GM19035 (cell line): ENCODE measurements around the gene SAMD9.
A peak's percentile ranks its signal among the peaks of the same experiment; 100 is the strongest.
"Not testable (repeated sequence)": the region's sequence is repeated elsewhere in the genome, so short reads cannot be mapped to it uniquely, and the experiment has no call there.

ENCODE experiments used
- ATAC-seq: cut with Tn5 transposase; IDR thresholded peaks from one replicate; pipeline ENCODE4 v1.9.1; 2021; ENCODE audit not compliant: unreplicated experiment

Gene SAMD9

DNA sequence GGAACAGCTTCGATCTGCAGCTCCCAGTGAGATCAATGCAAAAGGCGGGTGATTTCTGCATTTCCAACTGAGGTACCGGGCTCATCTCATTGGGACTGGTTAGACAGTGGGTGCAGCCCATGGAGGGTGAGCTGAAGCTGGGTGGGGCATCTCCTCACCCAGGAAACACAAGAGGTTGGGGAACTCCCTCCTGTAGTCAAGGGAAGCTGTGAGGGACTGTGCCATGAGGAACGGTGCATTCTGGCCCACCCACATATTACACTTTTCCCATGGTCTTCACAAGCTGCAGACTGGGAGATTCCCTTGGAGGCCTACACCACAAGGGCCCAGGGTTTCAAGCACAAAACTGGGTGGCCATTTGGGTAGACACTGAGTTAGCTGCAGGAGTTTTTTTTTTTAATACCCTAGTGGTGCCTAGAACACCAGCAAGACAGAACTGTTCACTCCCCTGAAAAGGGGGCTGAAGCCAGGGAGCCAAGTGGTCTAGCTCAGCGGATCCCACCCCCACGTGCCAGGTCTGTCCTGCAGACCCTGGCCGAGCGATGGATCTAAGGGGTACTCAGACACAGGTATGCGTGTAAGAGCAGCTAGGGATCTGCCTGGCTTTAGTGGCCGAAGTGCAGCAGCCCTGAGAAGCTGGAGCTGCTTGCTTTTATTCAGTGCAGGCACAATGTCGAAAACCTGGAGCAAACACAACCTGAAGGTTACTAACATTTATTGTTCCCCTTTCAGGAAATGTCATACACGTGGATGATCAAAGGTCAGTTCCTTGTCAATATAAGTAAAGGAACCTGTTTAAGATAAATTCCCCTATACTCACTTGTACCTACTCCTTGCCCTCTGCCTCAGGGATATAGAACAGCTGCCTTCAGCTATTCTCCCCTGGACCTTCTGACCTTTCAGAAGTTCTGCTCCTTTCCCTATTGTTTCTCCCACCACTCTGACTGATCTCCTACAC is 3.1 kb upstream of the SAMD9 start:
- ATAC-seq: no peak

DNA sequence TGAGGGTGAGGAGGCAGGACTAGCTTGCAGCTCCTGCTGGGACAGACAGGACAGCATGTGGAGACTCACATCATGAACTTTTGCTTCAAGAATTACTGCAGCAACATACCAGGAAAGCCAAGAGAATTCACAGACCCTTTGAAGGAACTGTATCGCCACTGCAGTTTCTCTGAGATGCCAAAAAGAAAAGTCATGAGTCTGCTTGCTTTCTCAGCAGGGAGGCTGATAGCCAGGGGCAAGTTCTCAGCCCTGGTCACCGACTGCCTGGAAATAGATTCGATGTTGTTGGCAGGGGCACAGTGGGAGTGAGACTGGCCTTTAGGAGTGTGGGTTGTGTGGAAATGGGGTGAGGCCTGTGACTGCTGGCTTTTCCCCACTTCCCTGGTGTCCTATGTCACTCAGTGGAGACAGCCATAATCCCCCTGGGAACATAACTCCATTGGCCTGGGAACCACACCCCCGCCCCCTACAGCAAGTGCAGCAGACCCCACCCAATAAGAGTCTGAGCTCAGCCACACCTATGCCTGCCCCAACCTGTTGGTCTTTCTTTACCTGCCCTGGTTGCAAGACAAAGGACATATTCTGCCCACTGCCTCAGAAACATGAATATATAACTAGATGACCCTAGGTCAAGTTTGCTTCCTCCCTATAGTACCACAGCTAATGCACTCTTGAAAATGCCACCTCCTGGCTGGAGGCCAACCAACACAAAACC is 1.6 kb upstream of the SAMD9 start:
- ATAC-seq: no peak

DNA sequence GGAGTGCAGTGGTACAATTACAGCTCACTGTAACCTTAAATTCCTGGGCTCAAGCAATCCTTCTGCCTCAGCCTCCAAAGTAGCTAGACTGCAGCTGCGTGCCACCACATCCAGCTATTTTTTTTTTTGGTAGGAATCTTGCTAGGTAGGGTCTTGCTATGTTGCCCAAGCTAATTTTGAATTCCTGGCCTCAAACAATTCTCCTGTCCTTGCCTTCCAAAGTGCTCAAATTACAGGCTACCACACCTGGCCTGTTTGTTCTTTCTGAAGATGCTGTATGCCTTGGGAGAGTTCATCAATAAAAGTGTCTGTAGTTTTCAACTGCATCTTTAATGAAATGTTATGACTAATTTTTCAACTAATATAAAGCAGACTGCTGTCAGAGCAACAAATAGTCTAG is 452 bp downstream of the SAMD9 start:
- no peak for ATAC-seq

DNA sequence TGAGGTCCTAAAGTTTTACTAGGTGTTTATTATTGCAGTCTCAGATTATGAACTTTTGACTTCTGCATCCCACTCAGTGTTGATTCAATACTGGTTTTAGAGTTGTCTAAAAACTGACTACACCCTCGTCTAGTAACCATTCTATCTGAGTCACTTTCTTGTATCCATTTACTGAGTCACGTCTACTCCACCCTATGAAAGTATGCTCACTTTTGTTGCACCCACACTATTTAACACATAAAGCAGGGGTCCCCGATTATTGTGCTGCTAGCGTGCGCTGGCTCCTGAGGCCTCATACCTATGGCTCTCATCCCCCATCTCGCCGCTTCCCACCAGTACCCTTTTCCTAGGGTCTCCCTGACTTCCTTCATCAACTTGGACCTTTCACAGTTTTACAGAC is 2.0 kb downstream of the SAMD9 start:
- no peak for ATAC-seq

DNA sequence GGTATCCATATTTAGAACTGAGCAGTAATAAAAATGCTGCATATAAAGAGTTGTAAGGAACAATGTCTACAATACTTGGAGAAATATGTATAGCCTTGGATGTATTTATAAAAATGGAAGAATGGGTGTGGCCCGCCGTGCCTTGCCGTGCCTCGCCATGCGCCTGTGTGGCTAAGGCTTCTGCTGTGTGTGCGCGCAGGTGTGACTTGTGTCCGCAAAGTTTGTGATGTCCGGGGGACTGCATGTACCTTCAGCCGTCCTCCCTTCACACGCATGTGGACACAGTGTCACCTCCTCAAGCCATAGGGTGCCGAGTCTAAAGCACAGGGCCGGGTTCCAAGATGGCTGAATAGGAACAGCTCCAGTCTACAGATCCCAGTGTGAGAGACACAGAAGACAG is 9.8 kb downstream of the SAMD9 start:
- ATAC-seq: no peak

DNA sequence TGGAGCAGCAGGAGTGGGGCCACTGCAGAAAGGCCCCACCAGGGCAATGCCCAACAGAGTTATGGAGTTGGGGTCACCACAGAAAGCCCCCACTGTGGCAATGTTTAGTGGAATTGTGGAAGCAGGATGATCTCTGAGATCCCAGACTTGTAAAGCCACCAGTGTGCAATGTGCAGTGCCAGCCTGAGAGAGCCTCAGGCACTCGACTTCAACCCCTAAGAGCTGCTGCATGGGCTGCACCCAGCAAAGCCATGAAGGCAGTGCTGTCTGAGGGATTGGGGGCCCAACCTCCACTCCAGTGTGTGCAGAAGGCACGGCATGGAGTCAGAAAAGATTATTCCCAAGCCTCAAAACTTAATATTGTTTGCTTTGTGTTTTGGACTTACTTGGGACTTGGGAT is 20.4 kb downstream of the SAMD9 start:
- ATAC-seq: no peak

DNA sequence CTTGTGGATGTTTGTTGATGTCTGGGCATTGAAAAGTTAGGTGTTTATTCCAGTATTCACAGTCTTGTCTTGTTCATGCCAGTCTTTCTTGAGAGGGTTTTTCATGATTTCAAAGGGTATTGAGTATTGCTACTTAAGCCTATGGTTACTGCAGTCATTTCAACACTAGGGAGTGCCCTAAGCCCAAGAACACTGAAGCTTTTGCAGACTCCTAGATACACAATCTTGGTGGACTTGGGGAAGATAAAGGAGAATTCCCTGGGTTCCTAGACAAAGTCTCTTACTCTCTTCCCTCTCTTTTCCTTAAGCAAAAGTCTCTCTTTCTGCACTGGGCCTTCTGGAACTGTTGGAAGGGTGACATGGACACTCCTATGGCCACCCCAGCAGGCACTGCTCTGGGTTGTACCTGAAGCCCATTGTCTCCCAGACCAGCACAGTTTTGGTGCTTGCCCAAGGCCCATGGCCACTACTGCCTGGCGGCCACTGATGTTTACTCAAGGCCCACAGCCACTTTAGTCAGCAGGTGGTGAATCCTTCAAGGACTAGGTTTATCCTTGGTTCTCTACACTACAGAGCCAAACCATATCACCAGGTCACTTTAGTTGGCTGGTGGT is 24.9 kb downstream of the SAMD9 start:
- peak; percentile 81 for ATAC-seq

DNA sequence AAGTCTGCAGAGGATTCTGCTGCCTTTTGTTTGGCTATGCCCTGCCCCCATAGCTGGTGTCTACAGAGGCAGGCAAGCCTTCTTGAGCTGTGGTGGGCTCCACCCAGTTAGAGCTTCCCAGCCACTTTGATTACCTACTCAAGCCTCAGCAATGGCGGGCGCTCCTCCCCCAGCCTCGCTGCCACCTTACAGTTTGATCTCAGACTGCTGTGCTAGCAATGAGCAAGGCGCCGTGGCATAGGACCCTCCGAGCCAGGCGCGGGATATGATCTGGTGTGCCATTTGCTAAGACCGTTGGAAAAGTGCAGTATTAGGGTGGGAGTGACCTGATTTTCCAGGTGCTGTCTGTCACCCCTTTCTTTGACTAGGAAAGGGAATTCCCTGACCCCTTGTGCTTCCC is 44.4 kb downstream of the SAMD9 start:
- ATAC-seq: not testable (repeated sequence)

DNA sequence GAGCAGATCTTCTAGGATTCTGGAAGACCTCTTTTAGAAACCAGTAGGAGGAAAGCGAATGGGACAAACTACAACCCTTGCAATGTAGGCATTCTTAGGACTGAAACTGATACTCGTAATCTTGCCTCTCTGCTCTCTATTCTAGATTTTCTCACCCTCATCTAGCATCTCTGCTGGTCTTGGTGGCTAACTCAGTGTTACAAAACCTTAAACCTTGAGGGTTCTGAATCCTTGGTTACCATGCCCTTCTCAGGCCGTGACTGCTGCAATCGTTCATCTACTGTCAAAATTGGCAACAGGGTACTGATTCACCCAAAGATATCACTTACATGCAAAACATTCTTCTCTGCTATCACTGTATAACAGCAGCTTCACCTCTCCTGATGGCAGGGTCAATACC is 55.2 kb downstream of the SAMD9 start:
- ATAC-seq: no peak

DNA sequence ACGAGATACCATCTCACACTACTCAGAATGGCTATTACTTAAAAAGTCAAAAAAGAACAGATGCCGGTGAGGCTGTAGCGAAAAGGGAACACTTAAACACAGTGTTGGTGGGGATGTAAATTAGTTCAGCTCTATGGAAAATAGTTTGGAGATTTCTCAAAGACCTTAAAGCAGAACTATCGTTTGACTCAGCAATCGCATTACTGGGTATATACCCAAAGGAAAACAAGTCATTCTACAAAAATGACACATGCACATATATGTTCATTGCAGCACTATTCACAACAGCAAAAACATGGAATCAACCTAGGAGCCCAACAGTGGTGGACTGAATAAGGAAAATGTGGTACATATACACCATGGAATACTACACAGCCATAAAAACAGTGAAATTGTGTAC is 56.9 kb downstream of the SAMD9 start:
- ATAC-seq: no peak

DNA sequence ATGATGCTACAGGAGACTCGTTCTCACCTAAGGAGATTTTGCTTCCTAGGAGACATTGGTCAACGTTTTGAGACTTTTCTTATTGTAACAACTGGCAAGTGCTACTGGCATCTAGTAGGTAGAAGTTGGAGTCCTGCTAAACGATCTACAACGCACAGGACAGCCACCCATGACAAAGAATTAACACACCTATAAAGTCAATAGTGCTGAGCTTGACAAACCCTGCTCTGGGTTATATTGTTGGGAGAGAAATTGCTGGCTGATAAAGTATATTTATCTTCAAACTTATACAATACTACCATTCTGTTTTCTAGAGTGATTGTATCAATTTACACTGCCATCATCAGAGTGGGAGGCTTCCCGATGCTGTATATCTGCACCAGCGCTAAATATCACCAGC is 57.8 kb downstream of the SAMD9 start:
- no peak for ATAC-seq

DNA sequence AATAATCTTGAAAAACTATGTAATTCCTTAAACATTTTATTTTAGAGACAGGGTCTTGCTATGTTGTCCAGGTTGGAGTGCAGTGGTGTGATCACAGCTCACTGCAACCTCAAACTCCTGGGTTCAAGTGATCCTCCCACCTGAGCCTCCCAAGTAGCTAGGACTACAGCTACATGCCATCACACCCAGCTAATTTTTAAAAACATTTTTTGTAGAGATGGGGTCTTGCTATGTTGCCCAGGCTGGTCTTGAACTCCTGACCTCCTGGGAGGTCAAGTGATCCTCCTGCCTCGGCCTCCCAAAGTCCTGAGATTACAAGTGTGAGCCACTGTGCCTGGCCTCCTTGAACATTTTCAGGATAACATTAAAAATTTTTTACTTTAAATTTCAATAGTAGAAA is 61.2 kb downstream of the SAMD9 start:
- ATAC-seq: not testable (repeated sequence)

DNA sequence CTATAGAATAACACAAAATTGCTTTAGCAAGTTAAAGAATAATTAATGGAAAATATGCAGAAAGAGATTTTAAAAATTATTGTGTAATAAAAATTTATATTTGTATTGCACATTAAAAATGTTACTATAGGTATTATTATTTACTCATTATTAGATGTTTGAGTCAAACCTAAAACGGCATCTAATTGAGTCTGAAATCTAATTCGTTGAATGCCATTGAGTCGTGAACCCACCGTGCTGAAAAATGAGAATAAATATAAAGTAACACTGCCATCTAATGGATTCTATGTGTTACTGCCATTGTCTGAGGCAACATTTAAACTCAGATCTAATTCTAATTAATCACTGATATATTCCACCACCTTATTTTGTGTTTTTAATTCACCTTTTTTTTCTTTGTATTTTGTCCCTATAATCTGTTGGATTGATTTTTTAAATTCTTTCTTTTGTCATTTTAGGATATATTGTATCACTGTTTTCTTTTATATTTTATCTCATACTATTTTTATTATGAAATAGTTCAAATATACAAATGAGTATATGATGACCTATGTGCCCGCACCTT is 62.2 kb downstream of the SAMD9 start:
- ATAC-seq: peak; percentile 59

DNA sequence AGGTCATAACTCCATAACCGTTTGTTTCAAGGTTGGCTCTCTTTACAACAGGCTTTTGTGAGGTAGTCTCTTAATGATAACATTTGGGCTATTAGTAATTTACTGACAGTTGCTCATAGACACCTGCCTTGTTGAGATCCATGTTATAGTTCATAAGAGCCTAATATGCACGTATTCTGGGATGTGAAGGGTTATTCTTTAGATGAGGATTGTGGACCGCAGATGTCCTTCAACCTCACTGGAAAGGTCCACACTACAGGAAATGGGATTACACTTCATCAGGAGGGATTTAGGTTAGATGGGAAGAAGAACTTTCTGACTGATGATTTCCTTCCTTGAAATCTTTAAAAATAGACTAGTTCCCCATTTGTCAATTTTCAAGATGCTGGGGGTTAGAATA is 62.8 kb downstream of the SAMD9 start:
- no peak for ATAC-seq

DNA sequence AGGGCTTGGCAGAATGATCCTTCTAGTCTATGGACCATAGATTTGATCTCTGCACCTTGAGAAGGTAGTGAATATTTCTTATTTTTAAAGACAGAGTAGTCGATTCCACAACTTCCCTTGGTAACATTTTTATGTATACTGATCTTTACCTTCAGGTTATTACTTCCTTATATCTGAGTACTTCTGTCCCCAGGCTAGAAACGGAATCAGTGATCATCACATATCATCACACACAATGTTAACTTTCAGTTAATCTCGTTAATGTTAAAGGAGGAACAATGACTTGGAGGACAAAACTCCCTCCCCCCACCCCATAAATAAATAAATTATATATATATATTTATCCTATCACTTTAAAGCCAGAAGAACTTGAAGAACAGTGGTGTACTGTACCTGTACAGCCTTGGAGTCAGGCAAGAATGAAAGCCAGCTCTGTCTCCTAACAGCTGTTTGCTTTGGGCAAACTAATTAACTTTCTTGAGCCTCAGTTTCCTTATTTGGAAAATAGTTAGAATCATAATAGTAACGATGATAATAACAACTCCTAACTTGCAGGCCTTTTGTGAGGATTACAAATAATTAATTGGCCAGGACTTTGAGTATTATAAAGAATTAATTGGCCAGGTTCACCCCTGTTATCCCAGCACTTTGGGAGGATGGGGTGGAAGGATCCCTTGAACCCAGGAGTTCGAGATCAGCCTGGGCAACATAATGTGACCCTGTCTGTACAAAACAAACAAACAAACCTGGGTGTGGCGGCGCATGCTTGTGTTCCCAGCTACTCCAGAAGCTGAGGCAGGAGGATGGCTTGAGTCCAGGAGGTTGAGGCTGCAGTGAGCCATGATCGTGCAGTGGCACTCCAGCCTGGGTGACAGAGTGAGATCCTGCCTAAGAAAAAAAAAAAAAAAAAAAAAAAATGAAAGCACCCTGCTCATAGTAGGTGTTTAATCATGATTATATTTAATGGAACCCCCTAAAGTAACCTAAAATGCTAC is 63.5 kb downstream of the SAMD9 start:
- no peak for ATAC-seq

DNA sequence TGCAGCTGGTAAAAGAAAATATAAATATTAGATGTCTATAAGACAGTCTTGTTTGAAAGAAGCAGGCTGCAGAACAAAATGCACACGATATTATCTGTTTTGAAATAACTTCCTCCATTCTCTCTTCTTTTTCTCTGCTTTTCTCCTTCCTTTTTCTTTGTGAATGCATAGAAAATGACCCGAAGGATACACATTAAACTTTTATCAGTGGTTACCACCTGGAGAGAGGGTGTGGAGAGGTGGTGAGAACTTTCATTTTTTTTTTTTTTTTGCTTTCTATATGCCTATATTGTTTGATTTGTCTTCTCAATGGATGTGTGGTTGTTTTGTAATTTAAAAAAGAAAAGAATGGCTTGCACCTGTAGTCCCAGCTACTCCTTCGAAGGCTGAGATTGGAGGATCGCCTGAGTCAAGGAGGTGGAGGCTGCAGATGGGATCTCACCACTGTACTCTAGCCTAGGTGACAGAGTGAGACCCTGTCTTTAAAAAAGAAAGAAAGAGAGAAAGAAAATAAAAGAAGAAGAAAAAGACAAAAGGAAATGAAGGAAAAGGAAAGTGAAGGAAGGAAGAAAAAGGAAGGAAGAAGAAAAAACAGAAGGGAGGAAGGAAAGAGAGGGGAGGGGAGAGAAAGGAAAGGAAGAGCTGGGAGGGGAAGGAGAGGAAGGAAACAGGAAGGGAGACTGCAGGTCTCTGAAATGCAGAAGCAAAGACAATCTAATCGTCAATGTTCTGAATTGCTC is 64.4 kb downstream of the SAMD9 start:
- ATAC-seq: no peak

DNA sequence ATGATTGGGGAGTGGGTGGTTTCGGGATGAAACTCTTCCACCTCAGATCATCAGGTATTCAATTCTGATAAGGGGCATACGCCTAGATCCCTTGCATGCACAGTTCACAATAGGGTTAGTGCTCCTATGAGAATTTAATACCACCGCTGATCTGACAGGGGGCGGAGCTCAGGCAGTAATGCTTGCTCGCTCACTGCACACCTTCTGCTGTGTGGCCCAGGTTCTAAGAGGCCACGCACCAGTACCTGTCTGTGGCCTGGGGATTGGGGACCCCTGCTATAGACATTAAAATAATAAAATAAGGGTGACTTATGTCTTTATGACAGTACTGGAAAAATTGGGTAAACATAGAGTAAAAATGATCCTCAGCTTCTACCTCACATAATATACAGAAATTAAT is 66.1 kb downstream of the SAMD9 start:
- no peak for ATAC-seq
